HepG2 (cell line): ENCODE measurements around the gene TXLNA.

Experiments
- JUND ChIP-seq: sonication (generic); formaldehyde crosslinking; IDR thresholded peaks from 2 replicates; pipeline ENCODE4 v1.8.0; 2022; ENCODE audit warnings: mild to moderate bottlenecking, missing genetic modification reagents
- KLF9 ChIP-seq: IDR thresholded peaks from 2 replicates; pipeline ENCODE4 v1.6.1; 2016; ENCODE audit warnings: low read depth
- POLR2A ChIP-seq, 2 experiments: IDR thresholded peaks; 2 replicates each; pipeline ENCODE4 v1.6.1; 2011; ENCODE audit warnings: low read depth in 2 of 2, low read length in 2 of 2, mild to moderate bottlenecking in 1 of 2, moderate library complexity in 1 of 2; ENCODE audit not compliant: insufficient read depth in 1 of 2
- SMAD1 ChIP-seq: sonication (generic); formaldehyde crosslinking; IDR thresholded peaks from 2 replicates; pipeline ENCODE4 v1.4.0; 2020; ENCODE audit warnings: missing genetic modification reagents, low read depth, mild to moderate bottlenecking, borderline replicate concordance
- TOE1 ChIP-seq: sonication (generic); formaldehyde crosslinking; IDR thresholded peaks from 2 replicates; pipeline ENCODE4 v1.4.0; 2020; ENCODE audit warnings: mild to moderate bottlenecking, missing genetic modification reagents
- ZBTB1 ChIP-seq: sonication (generic); formaldehyde crosslinking; IDR thresholded peaks from 2 replicates; pipeline ENCODE4 v1.4.0; 2020; ENCODE audit warnings: missing genetic modification reagents, borderline replicate concordance
- ZNF792 ChIP-seq: IDR thresholded peaks from 2 replicates; pipeline ENCODE4 v1.6.1; 2016
- TF ChIP-seq, protein P1 (sequence below): sonication (generic); formaldehyde crosslinking; IDR thresholded peaks from 2 replicates; pipeline ENCODE4 v1.5.0; 2020; ENCODE audit warnings: mild to moderate bottlenecking, missing genetic modification reagents, moderate library complexity
- TF ChIP-seq, protein P2 (sequence below): sonication (generic); formaldehyde crosslinking; IDR thresholded peaks from 2 replicates; pipeline ENCODE4 v1.4.0; 2020; ENCODE audit warnings: mild to moderate bottlenecking, missing genetic modification reagents
- TF ChIP-seq, protein P3 (sequence below): sonication (generic); formaldehyde crosslinking; IDR thresholded peaks from 2 replicates; pipeline ENCODE4 v1.4.0; 2020; ENCODE audit warnings: missing genetic modification reagents, mild to moderate bottlenecking, borderline replicate concordance

DNA sequence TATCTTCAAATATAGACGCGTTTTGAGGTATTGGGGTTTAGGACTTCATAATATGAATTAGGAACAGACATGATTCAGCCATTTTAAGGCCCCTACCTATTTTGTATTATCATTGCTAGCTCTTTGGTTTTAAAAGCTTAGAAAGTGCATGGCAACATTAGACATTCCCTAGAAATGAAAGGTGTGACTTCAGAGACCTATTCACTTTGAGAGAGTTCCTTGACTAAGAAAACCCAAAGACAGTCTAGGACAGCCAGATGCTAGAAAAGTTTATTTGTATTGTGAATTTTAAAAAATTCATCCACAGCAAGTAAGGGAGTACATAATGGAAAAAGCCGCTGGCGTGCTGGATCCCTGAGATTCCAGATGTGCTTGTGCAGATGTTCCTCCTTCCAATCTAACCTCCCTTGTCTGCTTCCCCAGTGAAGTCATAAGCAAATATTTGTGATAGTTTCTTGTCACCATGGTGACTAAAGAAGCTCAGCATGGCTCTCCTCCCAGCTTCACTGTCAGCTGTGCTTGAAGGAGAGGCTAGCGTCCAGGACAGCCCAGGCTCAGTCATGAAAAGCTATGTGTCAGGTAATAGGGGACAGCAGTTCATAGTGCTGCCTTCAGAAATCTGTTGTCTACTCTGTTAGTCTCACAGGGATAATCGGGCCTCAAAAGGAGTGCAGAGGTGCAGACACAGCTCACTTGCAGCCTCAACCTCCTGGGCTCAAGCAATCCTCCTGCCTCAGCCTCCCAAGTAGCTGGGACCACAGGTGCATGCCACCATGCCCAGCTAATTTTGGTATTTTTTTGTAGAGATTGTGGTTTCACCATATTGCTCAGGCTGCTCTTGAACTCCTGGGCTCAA is 36.8 kb upstream of the TXLNA start:
- TF ChIP-seq SMAD1 (CRISPR knock-in tag) (no peak), ZBTB1 (CRISPR knock-in tag) (no peak), POLR2A (IDR thresholded peaks at IDR 0.05; ENCODE audit: insufficient read depth in 1 of 2, low read depth in 2 of 2, low read length in 2 of 2) (no peak), TOE1 (CRISPR knock-in tag) (no peak), ZNF792 (CRISPR knock-in tag) (no peak), KLF9 (CRISPR knock-in tag) (no peak), JUND (CRISPR knock-in tag) (no peak)
- TF ChIP-seq, protein P1, sequence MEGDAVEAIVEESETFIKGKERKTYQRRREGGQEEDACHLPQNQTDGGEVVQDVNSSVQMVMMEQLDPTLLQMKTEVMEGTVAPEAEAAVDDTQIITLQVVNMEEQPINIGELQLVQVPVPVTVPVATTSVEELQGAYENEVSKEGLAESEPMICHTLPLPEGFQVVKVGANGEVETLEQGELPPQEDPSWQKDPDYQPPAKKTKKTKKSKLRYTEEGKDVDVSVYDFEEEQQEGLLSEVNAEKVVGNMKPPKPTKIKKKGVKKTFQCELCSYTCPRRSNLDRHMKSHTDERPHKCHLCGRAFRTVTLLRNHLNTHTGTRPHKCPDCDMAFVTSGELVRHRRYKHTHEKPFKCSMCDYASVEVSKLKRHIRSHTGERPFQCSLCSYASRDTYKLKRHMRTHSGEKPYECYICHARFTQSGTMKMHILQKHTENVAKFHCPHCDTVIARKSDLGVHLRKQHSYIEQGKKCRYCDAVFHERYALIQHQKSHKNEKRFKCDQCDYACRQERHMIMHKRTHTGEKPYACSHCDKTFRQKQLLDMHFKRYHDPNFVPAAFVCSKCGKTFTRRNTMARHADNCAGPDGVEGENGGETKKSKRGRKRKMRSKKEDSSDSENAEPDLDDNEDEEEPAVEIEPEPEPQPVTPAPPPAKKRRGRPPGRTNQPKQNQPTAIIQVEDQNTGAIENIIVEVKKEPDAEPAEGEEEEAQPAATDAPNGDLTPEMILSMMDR (CRISPR knock-in tag): no peak
- TF ChIP-seq, protein P2, sequence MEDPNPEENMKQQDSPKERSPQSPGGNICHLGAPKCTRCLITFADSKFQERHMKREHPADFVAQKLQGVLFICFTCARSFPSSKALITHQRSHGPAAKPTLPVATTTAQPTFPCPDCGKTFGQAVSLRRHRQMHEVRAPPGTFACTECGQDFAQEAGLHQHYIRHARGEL: no peak
- TF ChIP-seq, protein P3, sequence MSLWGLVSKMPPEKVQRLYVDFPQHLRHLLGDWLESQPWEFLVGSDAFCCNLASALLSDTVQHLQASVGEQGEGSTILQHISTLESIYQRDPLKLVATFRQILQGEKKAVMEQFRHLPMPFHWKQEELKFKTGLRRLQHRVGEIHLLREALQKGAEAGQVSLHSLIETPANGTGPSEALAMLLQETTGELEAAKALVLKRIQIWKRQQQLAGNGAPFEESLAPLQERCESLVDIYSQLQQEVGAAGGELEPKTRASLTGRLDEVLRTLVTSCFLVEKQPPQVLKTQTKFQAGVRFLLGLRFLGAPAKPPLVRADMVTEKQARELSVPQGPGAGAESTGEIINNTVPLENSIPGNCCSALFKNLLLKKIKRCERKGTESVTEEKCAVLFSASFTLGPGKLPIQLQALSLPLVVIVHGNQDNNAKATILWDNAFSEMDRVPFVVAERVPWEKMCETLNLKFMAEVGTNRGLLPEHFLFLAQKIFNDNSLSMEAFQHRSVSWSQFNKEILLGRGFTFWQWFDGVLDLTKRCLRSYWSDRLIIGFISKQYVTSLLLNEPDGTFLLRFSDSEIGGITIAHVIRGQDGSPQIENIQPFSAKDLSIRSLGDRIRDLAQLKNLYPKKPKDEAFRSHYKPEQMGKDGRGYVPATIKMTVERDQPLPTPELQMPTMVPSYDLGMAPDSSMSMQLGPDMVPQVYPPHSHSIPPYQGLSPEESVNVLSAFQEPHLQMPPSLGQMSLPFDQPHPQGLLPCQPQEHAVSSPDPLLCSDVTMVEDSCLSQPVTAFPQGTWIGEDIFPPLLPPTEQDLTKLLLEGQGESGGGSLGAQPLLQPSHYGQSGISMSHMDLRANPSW (CRISPR knock-in tag): no peak
